Left lung (tissue), 10 donors: ENCODE measurements around the gene WNK1. TPM values are rescaled to one million over a fixed set of nuclear protein-coding genes. Genes with fewer than 3 reads are reported as not detected.

Experiments used
- ATAC-seq: fragments of 200-7000 bp; cut with Tn5 transposase; one replicate; pipeline ENCODE4 v1.9.1; 2020; ENCODE audit warnings: moderate library complexity
- DNase-seq, 4 donors: peaks; one replicate each; pipeline ENCODE4 v3.0.0-alpha.2; 2013 to 2020
- H3K27ac ChIP-seq, 2 donors: fragments of 200-600 bp; sonication (generic) in 1 of 2; one replicate each; pipeline versions ENCODE4 v1.5.0 to v1.8.0; 2020 to 2021
- H3K27me3 ChIP-seq, 2 donors: fragments of 200-600 bp; sonication (generic) in 1 of 2; one replicate each; pipeline versions ENCODE4 v1.5.0 to v1.8.0; 2020 to 2021
- H3K36me3 ChIP-seq, 2 donors: fragments of 200-600 bp; sonication (generic) in 1 of 2; one replicate each; pipeline versions ENCODE4 v1.5.0 to v1.8.0; 2020 to 2021
- H3K4me1 ChIP-seq, 2 donors: fragments of 200-600 bp; one replicate each; pipeline ENCODE4 v1.8.0; 2021
- H3K4me3 ChIP-seq, 2 donors: fragments of 200-600 bp; sonication (generic) in 1 of 2; one replicate each; pipeline versions ENCODE4 v1.5.0 to v1.8.0; 2020 to 2021; ENCODE audit warnings: mild to moderate bottlenecking in 1 of 2
- H3K9me3 ChIP-seq, 2 donors: fragments of 200-600 bp; sonication (generic) in 1 of 2; one replicate each; pipeline versions ENCODE4 v1.5.0 to v1.8.0; 2020 to 2021
- intact Hi-C, 2 donors: fragments of 100-400 bp; cut with DNase I; formaldehyde crosslinking; loops; one replicate each; pipeline versions ENCODE4 v1.11.2 to v1.14.2; 2022
- polyA plus RNA-seq, 6 donors: library from polyadenylated mRNA; unstranded; fragments of 120-200 nt; gene quantifications; one replicate each; pipeline ENCODE4 v1.2.1, GENCODE V29; 2013; ENCODE audit not compliant: insufficient read length in 6 of 6
- total RNA-seq, 2 donors: library from RNA; stranded (reverse); fragmentation: NEBNext Ultra II Directional; extraction: Animal tissue kit (Norgen Biotek cat#: 25700); gene quantifications; one replicate each; pipeline ENCODE4 v1.2.1, GENCODE V29; 2021
- TF ChIP-seq, protein P1 (sequence below), 2 donors: fragments of 200-600 bp; sonication (generic) in 1 of 2; IDR thresholded peaks; one replicate each; pipeline versions ENCODE4 v1.5.0 to v1.8.0; 2021; ENCODE audit warnings: antibody characterized with exemption in 2 of 2
- donor health status: DM: no; HTN: yes; CAD: no.
- donor health status: DM: no; HTN: no; CAD: no.

Gene WNK1
- total and polyA plus RNA-seq, 8 donors = 94.4 to 245 (median 111) TPM

DNA sequence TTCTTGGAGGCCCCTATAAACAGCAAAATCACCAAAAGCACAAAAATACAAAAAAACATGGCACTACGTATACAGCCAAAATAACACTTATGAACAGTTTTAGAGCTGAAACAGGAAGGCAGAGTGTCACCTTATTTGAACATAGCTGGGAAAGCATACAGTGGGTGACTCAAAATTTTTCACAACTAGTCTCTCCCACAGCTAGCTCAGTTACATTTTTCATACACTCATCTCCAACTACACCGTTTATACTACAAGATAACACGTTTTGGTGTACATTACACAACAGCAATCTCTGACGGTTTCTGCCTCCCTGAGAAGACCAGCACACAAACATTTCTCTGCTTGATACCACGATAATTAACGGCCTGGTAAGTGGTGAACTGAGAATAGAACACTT, 194.3 kb downstream of the WNK1 start:
- H3K4me3 ChIP-seq = no peak overlapping the region
- ATAC-seq = no peak
- H3K9me3 ChIP-seq = no peaks in the 10 kb centered on the region
- peaks cover 0 to 16% of the 10 kb centered on the region in 2 donors for H3K36me3 ChIP-seq
- DNase-seq = no peak
- TF ChIP-seq, protein P1, sequence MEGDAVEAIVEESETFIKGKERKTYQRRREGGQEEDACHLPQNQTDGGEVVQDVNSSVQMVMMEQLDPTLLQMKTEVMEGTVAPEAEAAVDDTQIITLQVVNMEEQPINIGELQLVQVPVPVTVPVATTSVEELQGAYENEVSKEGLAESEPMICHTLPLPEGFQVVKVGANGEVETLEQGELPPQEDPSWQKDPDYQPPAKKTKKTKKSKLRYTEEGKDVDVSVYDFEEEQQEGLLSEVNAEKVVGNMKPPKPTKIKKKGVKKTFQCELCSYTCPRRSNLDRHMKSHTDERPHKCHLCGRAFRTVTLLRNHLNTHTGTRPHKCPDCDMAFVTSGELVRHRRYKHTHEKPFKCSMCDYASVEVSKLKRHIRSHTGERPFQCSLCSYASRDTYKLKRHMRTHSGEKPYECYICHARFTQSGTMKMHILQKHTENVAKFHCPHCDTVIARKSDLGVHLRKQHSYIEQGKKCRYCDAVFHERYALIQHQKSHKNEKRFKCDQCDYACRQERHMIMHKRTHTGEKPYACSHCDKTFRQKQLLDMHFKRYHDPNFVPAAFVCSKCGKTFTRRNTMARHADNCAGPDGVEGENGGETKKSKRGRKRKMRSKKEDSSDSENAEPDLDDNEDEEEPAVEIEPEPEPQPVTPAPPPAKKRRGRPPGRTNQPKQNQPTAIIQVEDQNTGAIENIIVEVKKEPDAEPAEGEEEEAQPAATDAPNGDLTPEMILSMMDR (IDR thresholded peaks at IDR 0.05) = no peak
- H3K27me3 ChIP-seq = no peaks in the 10 kb centered on the region
- intact Hi-C loops = loop anchor here in 1 of 2 donors (10.0 kb wide), 1 partner anchor 372 kb away; no protein-coding TSS in a partner anchor
- H3K4me1 ChIP-seq = peaks cover 0 to 10% of the 10 kb centered on the region in 2 donors
- H3K27ac ChIP-seq = no peak overlapping the region

DNA sequence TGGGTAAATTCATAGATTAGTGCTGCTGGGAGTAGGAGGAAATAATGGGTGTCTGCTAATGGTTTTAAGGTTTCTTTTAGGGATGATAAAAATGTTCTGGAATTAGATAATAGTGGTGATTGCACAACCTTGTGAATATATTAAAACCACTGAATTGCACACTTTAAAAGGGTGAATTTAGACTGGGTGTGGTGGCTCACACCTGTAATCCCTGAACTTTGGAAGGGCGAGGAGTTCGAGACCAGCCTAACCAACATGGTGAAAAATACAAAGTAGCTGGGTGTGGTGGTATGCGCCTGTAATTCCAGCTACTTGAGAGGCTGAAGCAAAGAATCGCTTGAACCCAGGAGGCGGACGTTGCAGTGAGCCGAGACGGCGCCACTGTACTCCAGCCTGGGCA, 195.9 kb downstream of the WNK1 start:
- Histone ChIP-seq H3K4me1 (peaks cover 0 to 10% of the 10 kb centered on the region in 2 donors), H3K36me3 (peaks cover 0 to 10% of the 10 kb centered on the region in 2 donors), H3K9me3 (no peaks in the 10 kb centered on the region), H3K27me3 (no peaks in the 10 kb centered on the region), H3K27ac (peak overlapping the region in 1 of 2 donors; percentile 93), H3K4me3 (peak overlapping the region; percentile 73 to 86)
- ATAC-seq = no peak
- TF ChIP-seq, protein P1 (IDR thresholded peaks at IDR 0.05) = no peak
- no peak for DNase-seq
- intact Hi-C loops = loop anchor here in 1 of 2 donors (10.0 kb wide), 1 partner anchor 373 kb away; no protein-coding TSS in a partner anchor

DNA sequence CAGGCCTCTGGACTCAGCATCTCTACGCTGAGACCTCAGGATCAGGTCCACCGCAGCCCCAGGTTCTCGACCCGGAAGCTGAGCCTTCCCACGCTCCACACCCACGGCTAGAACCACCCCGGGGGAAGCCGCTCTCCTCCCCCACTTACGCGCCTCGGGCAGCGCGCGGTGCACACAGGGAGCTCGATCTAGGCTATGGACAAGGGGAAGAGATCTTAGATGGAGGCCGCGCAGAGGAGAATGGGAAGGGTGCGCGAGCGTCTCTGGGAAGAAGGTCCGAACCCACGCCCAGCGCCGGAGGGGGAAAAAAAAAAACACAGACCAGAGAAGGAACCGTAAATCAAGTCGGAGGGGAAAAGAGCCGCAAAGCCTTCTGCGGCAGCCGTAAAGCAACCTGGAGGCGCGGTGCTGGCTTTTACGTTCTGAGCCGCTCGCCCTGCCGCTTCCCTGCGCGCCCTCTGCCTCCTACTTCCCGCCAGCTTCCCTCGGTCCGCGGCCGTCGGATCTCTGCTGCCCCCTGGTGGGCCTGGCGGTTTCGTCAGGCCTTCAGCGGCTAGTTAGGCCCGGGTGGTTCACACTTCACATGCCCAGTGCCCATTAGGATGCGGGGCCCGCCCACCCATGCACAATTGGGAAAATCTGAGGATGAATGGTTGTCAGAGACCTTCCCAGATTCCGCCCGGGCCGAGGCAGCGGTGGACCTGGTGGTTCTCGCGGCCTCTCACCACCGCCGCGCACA, 197.2 kb downstream of the WNK1 start, which contains the start of gene RAD52:
TSS of gene RAD52 (minus strand) at position 242 of the 739 bp plus-strand sequence. CDS start 16,636 bp downstream, outside the sequence.
- Histone ChIP-seq H3K36me3 (no peaks in the 10 kb centered on the region), H3K4me1 (peaks cover 0 to 10% of the 10 kb centered on the region in 2 donors), H3K4me3 (peak within 1 kb of the TSS; percentile 73 to 86), H3K9me3 (no peaks in the 10 kb centered on the region), H3K27me3 (no peaks in the 10 kb centered on the region), H3K27ac (peak within 1 kb of the TSS; percentile 91 to 93)
- ATAC-seq (peak; percentile 95), DNase-seq (peak; percentile 97 to 99 (median 98))
- TF ChIP-seq, protein P1 (IDR thresholded peaks at IDR 0.05) = peak; percentile 94 to 98
- intact Hi-C loops = loop anchor here in 1 of 2 donors (10.0 kb wide), 1 partner anchor 375 kb away; no protein-coding TSS in a partner anchor

DNA sequence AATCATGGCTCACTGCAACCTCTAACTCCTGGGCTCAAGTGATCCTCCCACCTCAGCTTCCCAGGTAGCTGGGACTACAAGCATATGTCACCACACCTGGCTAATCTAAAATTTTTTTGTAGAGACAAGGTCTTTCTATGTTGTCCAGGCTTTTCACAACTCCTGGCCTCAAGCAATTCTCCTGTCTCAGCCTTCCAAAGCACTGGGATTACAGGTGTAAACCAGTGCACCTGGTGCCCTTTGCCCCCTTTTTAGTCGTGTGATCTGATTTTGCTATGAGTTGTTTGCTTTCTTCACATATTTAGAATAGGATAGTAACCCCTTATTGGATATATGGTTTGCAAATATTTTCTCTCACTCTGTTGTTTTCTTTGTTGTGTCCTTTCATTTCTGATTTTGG, 198.8 kb downstream of the WNK1 start:
- intact Hi-C loops = no loop called here
- Histone ChIP-seq H3K27ac (no peak overlapping the region), H3K27me3 (no peaks in the 10 kb centered on the region), H3K36me3 (no peaks in the 10 kb centered on the region), H3K4me1 (peaks cover 0 to 10% of the 10 kb centered on the region in 2 donors), H3K4me3 (no peak overlapping the region), H3K9me3 (no peaks in the 10 kb centered on the region)
- TF ChIP-seq, protein P1 (IDR thresholded peaks at IDR 0.05) = no peak
- DNase-seq (no peak), ATAC-seq (no peak)

DNA sequence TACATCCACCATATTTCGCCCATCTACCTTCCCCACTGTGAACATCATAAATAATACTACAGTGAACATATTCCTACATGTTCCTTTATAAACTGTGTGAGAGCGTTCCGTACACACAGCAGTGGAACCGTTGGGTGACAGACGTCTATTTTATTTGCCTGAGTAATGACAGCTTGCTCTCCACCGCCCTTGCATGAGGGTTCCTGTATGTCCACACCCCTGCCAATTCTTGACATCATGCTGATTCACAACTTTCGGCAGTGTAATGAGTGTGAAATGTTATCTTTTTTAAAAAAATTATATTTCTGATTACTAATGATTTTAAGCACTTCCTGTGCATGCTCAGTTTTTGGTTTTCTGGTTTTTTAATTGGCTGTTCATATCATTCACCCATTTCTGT, 201.4 kb downstream of the WNK1 start:
- no peak for DNase-seq
- no peak for ATAC-seq
- peaks cover 0 to under 1% of the 10 kb centered on the region in 2 donors for H3K4me1 ChIP-seq
- H3K36me3 ChIP-seq = no peaks in the 10 kb centered on the region
- H3K4me3 ChIP-seq = no peak overlapping the region
- intact Hi-C loops = no loop called here
- TF ChIP-seq, protein P1 (IDR thresholded peaks at IDR 0.05) = no peak
- no peaks in the 10 kb centered on the region for H3K27me3 ChIP-seq
- no peaks in the 10 kb centered on the region for H3K9me3 ChIP-seq
- no peak overlapping the region for H3K27ac ChIP-seq
